GM12891 (cell line): ENCODE results near the gene ANKRD23.
"Not testable (repeated sequence)": the region's sequence is repeated elsewhere in the genome, so short reads cannot be mapped to it uniquely, and the experiment has no call there.

Experiments
- DNase-seq: peaks from one replicate; pipeline ENCODE4 v3.0.0; 2011; ENCODE audit warnings: low spot score; ENCODE audit not compliant: insufficient read length
- FAIRE-seq: peaks from 2 replicates; lab custom pipeline; 2011; peaks lifted over from hg19 to GRCh38; lab: Jason Lieb, UNC
- PAX5 ChIP-seq: IDR thresholded peaks from 2 replicates; pipeline ENCODE4 v1.6.1; 2011; ENCODE audit warnings: low read length, moderate library complexity, mild to moderate bottlenecking; ENCODE audit not compliant: insufficient read depth, severe bottlenecking
- POLR2A ChIP-seq: IDR thresholded peaks from 2 replicates; pipeline ENCODE4 v1.6.1; 2011; ENCODE audit warnings: low read depth, low read length, control low read depth
- POLR2AphosphoS5 ChIP-seq: IDR thresholded peaks from 2 replicates; pipeline ENCODE4 v1.6.1; 2011; ENCODE audit warnings: low read depth, low read length, control low read depth
- POU2F2 ChIP-seq: IDR thresholded peaks from 2 replicates; pipeline ENCODE4 v1.6.1; 2011; ENCODE audit warnings: low read depth, mild to moderate bottlenecking, control low read depth, low read length, moderate library complexity
- SPI1 ChIP-seq: IDR thresholded peaks from 2 replicates; pipeline ENCODE4 v1.6.1; 2011; ENCODE audit warnings: low read depth, low read length, control low read depth
- TAF1 ChIP-seq: IDR thresholded peaks from 2 replicates; pipeline ENCODE4 v1.6.1; 2011; ENCODE audit warnings: low read depth, low read length, control low read depth

ANKRD23 gene

GRCh38 chr2:96801005-96801785 lies 42.6 kb downstream of the ANKRD23 start:
- no peak for TF ChIP-seq POU2F2
- peak; percentile 58; the same call in 1 of the 2 replicates for TF ChIP-seq SPI1
- DNase-seq: peak; percentile 89
- FAIRE-seq: peak; percentile 99

GRCh38 chr2:96800061-96801004 lies 43.5 kb downstream of the ANKRD23 start:
- DNase-seq: no peak
- no peak for FAIRE-seq
- no peak for TF ChIP-seq SPI1
- no peak for TF ChIP-seq PAX5
- TF ChIP-seq POU2F2: no peak
- no peak for TF ChIP-seq POLR2AphosphoS5
- TF ChIP-seq TAF1: no peak
- no peak for TF ChIP-seq POLR2A

- FAIRE-seq (no peak), DNase-seq (no peak)
- no peak for TF ChIP-seq POLR2A
- no peak for TF ChIP-seq SPI1
- TF ChIP-seq TAF1: no peak
- TF ChIP-seq POU2F2: no peak
- no peak for TF ChIP-seq PAX5
- no peak for TF ChIP-seq POLR2AphosphoS5
Observed at GRCh38 chr2:96799623-96799935, 44.2 kb downstream of the ANKRD23 start.

GRCh38 chr2:96798733-96799622 lies 44.8 kb downstream of the ANKRD23 start:
- DNase-seq: no peak
- no peak for FAIRE-seq
- TF ChIP-seq PAX5 (no peak), TAF1 (no peak), POLR2A (no peak), SPI1 (no peak), POU2F2 (no peak), POLR2AphosphoS5 (no peak)

GRCh38 chr2:96797066-96797625 lies 46.7 kb downstream of the ANKRD23 start:
- FAIRE-seq: no peak
- no peak for DNase-seq
- TF ChIP-seq PAX5: no peak
- no peak for TF ChIP-seq POLR2A
- no peak for TF ChIP-seq POLR2AphosphoS5
- TF ChIP-seq POU2F2: no peak
- no peak for TF ChIP-seq TAF1
- no peak for TF ChIP-seq SPI1

GRCh38 chr2:96796497-96796896 lies 47.3 kb downstream of the ANKRD23 start:
- not testable (repeated sequence) for FAIRE-seq, DNase-seq

GRCh38 chr2:96795076-96795475 lies 48.7 kb downstream of the ANKRD23 start:
- FAIRE-seq: no peak
- no peak for TF ChIP-seq SPI1
- TF ChIP-seq POLR2A: no peak
- TF ChIP-seq PAX5: no peak
- no peak for TF ChIP-seq TAF1
- no peak for TF ChIP-seq POLR2AphosphoS5
- no peak for TF ChIP-seq POU2F2

GRCh38 chr2:96792772-96793749 lies 50.8 kb downstream of the ANKRD23 start:
- no peak for DNase-seq
- TF ChIP-seq TAF1 (no peak), SPI1 (no peak), POLR2A (no peak), POLR2AphosphoS5 (no peak), PAX5 (no peak), POU2F2 (no peak)
- FAIRE-seq: no peak

More at GRCh38 chr2:96795076-96795475, 48.7 kb downstream of the ANKRD23 start:
- DNase-seq: no peak
